Erythroblast (primary cell): ENCODE measurements around the gene DSCAML1.

Source experiments
- GATA1 ChIP-seq: IDR thresholded peaks from 2 replicates; pipeline ENCODE4 v1.6.1; 2011; ENCODE audit warnings: low read depth, mild to moderate bottlenecking, control low read depth, low read length, moderate library complexity
- POLR2A ChIP-seq: IDR thresholded peaks from 2 replicates; pipeline ENCODE4 v1.6.1; 2011; ENCODE audit warnings: mild to moderate bottlenecking, low read length

DNA sequence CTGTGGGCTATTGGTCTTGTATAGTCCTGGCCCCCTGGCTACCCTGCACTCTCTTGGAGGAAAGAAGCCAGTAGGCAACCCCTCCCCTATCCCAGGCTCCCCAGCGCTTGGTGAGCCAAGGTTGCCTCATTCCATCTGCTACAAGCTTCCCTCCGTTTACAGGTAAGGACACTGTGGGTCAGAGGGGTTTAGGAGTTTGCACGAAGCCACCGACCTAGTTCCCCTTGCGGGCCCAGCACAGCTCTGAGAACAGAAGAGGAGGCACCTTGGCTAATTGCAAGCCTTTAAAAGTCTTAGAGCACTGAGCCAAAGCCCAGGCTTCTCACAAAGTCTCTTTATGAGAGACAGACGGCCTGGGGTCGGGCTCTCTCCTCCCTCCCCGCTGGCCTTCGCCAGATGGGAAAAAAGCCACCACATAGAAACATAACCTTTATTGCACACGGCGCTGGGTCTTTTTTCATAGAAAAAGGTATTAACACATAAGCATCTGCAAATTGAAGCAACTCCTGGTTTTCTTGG is 369.6 kb downstream of the DSCAML1 start:
- TF ChIP-seq POLR2A (no peak), GATA1 (no peak)
